Activated naive CD4-positive, alpha-beta T cell treated with anti-CD3 and anti-CD28 coated beads, Interleukin-2, amount 50 U/mL, for 24 hours (primary cell): ENCODE data around the gene PTPRG.

Experiments used
- H3K27ac Mint-ChIP-seq: one replicate; pipeline ENCODE4 v1.8.0; 2021; ENCODE audit warnings: mild to moderate bottlenecking, mixed read lengths
- H3K27me3 Mint-ChIP-seq: one replicate; pipeline ENCODE4 v1.8.0; 2021; ENCODE audit warnings: mixed read lengths
- H3K36me3 Mint-ChIP-seq: one replicate; pipeline ENCODE4 v1.8.0; 2021; ENCODE audit warnings: mixed read lengths
- H3K4me1 Mint-ChIP-seq: one replicate; pipeline ENCODE4 v1.8.0; 2021; ENCODE audit warnings: mixed read lengths
- H3K4me3 Mint-ChIP-seq: one replicate; pipeline ENCODE4 v1.8.0; 2021; ENCODE audit warnings: mild to moderate bottlenecking, mixed read lengths
- H3K9me3 Mint-ChIP-seq: one replicate; pipeline ENCODE4 v1.8.0; 2021; ENCODE audit warnings: mixed read lengths

Gene PTPRG

DNA sequence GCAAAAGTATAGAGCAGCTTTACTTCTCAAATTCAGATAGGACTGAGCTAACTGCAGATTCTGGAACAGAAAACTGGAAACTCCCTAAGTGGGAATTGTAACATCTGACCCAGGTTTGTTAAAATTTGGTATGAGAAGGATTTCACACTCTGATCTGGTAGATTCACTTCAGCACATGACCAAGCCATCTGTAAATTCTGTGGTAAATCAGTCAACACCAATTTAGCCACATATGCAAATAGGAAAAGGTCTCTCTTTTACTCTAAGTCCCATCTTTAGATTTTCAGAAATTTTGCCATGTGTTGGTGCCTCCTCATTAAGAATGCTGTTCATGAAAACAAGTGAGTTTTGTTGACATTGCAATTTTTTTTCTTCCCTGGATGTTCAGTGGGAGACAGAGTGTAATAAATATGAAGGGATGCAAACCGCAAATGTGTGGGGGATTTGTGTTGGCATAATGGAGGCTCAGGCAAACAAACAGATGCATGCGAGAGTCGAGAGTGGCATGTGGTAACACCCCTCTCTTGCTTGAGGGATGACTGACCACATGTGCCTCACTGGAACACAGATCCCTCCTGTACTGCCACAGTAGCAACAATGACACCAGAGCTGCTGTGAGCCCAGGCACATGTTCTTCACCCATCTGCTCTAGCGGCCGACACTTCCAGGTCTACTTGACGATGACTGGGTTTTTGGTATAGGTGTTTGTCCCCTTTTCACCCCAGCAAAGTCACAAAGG lies 665.4 kb downstream of the PTPRG start:
- no peaks in the 10 kb centered on the region for H3K4me1 Mint-ChIP-seq
- no peaks in the 10 kb centered on the region for H3K27me3 Mint-ChIP-seq
- no peaks in the 10 kb centered on the region for H3K36me3 Mint-ChIP-seq
- H3K4me3 Mint-ChIP-seq, result no peak overlapping the region
- no peaks in the 10 kb centered on the region for H3K9me3 Mint-ChIP-seq
- H3K27ac Mint-ChIP-seq, result no peak overlapping the region

DNA sequence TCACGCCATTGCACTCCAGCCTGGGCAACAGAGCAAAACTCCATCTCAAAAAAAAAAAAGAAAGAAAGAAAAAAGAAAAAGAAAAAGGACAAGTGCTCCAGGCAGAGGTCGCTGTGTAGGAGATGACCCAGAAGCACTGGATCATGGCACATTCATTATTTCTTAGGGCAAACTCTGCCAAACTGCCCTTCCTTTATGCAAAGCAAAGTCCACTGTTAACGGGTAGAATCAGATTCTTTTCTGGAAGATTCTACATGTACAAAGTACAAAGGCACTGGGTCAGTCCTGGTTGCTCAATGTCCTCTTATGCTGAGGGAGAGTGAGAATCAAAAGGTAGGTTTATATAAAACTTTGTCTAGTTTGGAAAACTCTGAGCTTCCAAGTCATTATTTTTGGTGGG lies 667.1 kb downstream of the PTPRG start:
- H3K4me1 Mint-ChIP-seq, result no peaks in the 10 kb centered on the region

DNA sequence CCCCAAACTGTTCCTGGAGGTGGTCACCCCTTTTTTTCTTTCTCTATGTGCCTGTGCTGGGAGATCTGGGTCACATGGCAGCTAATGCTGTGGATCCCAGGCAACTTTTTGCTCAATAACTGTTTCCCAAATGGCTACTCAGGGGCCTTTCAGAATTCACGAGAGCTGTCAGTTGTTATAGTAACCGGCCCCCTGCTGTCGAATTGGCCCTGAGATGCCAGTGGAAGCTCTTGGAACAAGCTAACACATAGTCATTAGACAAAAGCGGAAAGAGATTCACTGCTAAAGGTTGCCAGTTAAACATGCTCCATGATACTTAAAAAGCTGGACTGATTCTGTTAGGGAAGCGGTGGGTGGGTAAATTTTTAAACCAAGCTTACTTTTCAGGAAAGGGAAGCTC lies 667.8 kb downstream of the PTPRG start:
- H3K9me3 Mint-ChIP-seq, result no peaks in the 10 kb centered on the region
- no peak overlapping the region for H3K27ac Mint-ChIP-seq
- no peaks in the 10 kb centered on the region for H3K27me3 Mint-ChIP-seq
- no peaks in the 10 kb centered on the region for H3K4me1 Mint-ChIP-seq
- no peak overlapping the region for H3K4me3 Mint-ChIP-seq
- H3K36me3 Mint-ChIP-seq, result no peaks in the 10 kb centered on the region

More for the DNA sequence above, 667.1 kb downstream of the PTPRG start:
- H3K4me3 Mint-ChIP-seq, result no peak overlapping the region
- no peaks in the 10 kb centered on the region for H3K36me3 Mint-ChIP-seq
- H3K27ac Mint-ChIP-seq, result no peak overlapping the region
- no peaks in the 10 kb centered on the region for H3K9me3 Mint-ChIP-seq
- no peaks in the 10 kb centered on the region for H3K27me3 Mint-ChIP-seq

DNA sequence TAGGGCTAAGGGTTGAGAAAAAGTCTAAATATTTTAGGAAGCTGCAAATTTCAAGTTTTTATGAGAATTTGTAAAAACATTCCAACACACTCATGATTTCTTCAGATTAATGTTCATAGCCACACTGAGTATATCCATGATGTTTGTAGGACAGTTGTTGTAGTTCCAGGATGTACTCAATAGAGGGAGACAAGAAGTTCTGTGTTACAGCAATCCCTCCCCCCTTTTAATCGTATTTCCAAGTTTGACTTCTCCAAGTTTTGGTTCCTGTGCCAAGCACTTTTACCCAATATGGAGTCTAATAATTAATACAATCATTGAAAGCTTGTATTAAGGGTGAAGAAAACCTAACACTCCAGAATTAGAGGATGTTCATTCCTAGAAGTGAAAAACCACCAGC lies 668.5 kb downstream of the PTPRG start:
- no peak overlapping the region for H3K4me3 Mint-ChIP-seq

DNA sequence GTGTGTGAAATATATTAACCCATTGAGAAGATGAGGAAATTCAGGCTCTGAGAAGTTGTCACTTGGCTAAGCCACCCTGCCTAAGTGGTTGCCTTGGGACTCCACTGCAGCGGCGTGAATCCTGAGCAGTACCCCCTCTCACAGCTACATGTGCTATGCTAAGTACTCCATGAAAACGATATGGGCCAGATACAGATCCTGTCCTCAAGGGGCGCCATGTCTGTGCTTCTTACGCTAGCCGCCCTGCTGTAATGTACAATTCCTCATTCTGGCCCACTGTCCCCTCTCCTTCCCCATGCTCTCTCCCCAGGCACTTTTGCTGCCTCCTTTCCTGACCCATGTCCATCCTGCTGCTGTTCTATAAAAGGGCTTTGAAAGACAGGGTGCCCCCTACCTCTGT lies 671.7 kb downstream of the PTPRG start:
- H3K4me3 Mint-ChIP-seq, result no peak overlapping the region
- H3K9me3 Mint-ChIP-seq, result no peaks in the 10 kb centered on the region
- H3K27ac Mint-ChIP-seq, result no peak overlapping the region
- no peaks in the 10 kb centered on the region for H3K4me1 Mint-ChIP-seq
- no peaks in the 10 kb centered on the region for H3K36me3 Mint-ChIP-seq
- H3K27me3 Mint-ChIP-seq, result no peaks in the 10 kb centered on the region

More for the DNA sequence above, 668.5 kb downstream of the PTPRG start:
- no peak overlapping the region for H3K27ac Mint-ChIP-seq
- H3K4me1 Mint-ChIP-seq, result no peaks in the 10 kb centered on the region
- H3K9me3 Mint-ChIP-seq, result no peaks in the 10 kb centered on the region
- H3K36me3 Mint-ChIP-seq, result no peaks in the 10 kb centered on the region
- no peaks in the 10 kb centered on the region for H3K27me3 Mint-ChIP-seq

DNA sequence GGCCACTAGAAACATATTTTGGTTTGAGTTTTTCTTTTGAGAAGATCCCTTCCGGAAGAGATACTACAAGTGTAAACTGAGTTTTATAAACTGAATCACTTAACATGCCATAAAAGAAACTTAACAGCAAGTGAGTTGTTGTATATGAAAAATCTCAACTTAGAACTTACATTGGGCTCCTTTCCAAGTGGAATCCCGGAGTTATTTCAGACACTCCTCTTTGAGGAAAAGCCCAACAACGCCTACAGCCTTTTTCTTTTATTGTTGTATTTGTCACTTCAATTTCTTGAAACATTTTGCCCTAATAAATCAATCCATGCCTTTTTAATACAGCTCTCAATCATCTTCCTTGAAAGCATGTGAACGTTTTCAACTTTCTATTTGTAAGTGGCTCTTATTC lies 674.6 kb downstream of the PTPRG start:
- H3K4me3 Mint-ChIP-seq, result no peak overlapping the region
- H3K9me3 Mint-ChIP-seq, result no peaks in the 10 kb centered on the region
- H3K36me3 Mint-ChIP-seq, result no peaks in the 10 kb centered on the region
- no peak overlapping the region for H3K27ac Mint-ChIP-seq
- no peaks in the 10 kb centered on the region for H3K4me1 Mint-ChIP-seq
- peaks cover 3% of the 10 kb centered on the region for H3K27me3 Mint-ChIP-seq

DNA sequence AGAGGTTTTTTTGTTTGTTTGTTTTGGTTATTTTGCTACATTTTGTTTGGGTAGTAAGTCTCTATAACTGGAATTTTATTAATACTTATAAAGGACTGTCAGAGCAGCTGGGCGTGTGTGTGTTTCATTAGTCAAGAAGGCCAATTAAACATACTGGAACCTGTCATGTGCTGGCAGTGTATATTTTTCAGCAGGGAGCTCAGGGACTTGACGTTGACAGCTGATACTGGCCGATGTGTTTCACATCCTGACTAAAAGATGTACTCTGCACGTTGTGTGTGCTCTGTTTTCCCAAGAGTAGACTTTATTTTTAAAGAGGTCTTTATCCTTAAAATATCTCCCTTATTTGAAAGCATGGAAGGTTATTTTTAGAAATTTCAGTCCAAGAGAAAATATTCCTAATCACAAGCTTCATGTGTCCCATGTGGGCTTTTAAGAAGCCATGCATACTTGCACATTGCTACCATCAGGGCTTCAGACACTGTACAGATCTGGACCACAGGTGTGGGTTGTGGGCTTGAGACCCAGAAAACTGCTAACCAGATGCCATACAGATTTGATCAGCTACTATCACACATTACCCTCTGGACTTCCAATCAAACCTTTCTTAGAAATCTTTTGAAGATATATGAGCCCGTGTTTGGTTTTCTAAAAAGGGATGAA lies 676.0 kb downstream of the PTPRG start:
- H3K9me3 Mint-ChIP-seq, result no peaks in the 10 kb centered on the region
- H3K4me1 Mint-ChIP-seq, result no peaks in the 10 kb centered on the region
- no peaks in the 10 kb centered on the region for H3K36me3 Mint-ChIP-seq
- peaks cover 4% of the 10 kb centered on the region for H3K27me3 Mint-ChIP-seq
- H3K4me3 Mint-ChIP-seq, result no peak overlapping the region
- H3K27ac Mint-ChIP-seq, result no peak overlapping the region

DNA sequence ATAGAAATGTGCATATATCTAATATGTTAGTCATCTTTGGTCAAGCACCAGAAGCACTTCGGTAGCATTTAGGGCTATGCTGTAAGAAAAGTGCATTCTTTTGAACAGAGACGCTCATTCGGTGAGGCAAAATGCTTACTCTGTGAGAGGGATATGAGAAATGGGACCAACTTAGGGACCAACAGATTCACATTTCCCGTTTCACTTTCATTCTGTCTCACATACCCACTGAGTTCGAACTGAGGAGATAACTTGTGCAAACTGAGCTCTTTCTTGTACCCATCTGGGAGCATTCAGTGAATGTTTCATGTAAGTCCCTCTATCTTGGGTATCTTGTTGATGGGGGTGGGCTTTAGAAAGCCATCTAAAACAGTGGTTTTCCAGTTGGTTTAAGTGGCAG lies 676.6 kb downstream of the PTPRG start:
- Mint-ChIP-seq H3K27me3 (peaks cover 4% of the 10 kb centered on the region), H3K9me3 (no peaks in the 10 kb centered on the region), H3K36me3 (no peaks in the 10 kb centered on the region), H3K4me1 (no peaks in the 10 kb centered on the region), H3K4me3 (no peak overlapping the region), H3K27ac (no peak overlapping the region)

DNA sequence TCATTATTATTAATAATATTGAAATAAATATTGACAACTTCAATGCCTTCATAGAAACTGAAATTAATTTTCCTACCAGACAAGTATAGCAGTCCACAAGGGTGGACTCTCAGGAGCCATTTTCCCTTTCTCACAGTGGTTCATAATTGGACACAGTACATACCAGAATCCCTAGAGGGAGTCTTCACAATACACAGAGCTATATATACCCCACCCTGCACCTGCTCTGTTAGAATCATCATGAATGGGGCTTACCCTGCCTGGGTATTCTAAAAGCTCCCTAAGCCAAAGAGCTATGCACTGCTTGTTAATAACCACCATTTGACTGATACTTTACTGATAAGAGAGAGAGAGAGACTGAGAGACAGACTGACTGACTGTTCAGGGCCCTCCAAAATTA lies 677.1 kb downstream of the PTPRG start:
- Mint-ChIP-seq H3K36me3 (no peaks in the 10 kb centered on the region), H3K27ac (no peak overlapping the region), H3K27me3 (peaks cover 4% of the 10 kb centered on the region), H3K4me3 (no peak overlapping the region), H3K9me3 (no peaks in the 10 kb centered on the region), H3K4me1 (no peaks in the 10 kb centered on the region)

DNA sequence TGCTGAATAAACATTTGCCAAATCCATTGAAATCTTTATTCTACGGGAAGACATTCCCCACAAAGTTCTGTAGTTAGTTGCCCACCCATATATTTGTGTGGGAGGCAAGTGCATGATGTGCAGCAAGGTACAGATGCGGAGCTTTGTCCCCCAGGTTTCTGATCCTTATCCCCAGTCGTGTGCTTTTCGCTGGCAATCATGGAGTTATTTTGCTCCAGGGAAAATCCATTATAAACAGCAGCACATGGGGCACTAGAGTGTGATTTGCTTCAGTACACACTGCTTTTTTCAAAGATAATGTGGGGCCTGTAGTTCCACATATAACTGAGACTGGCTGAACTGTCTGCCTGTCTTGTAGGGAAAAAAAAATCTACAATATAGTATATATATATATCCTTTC lies 679.9 kb downstream of the PTPRG start:
- Mint-ChIP-seq H3K27ac (no peak overlapping the region), H3K36me3 (no peaks in the 10 kb centered on the region), H3K4me1 (no peaks in the 10 kb centered on the region), H3K9me3 (no peaks in the 10 kb centered on the region), H3K27me3 (peaks cover 4% of the 10 kb centered on the region), H3K4me3 (no peak overlapping the region)

DNA sequence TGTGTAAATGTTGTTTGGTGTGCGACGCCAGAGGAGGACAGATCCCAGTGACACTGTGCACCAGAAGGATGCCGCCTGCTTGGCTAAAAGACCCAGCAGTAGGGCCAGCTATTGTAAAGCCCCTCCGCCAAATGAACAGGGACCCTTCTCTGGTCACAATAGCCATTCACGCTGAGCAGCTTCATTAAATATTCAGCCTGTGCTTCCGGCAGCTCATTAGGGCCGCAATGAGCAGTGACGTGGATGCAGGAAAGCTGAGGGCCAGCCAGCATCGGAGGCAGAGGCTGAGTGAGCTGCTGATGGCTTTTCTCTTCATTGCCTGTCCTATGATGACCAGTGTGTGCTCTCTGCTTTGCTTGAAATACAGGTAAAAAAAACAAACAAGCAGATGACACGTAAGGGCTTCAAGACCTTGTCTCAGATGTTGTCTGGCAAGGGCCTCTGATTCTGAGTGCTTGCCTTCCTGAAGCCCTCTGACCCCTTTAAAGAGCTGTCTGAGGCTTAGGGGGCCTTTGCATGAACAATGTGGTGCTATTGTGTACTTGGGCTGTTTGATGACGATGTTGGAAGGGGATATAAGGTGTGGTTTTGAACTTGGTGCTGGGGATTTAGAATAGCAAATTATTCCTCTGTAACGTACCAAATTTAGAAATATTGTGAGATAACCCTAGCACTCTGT lies 681.6 kb downstream of the PTPRG start:
- Mint-ChIP-seq H3K9me3 (no peaks in the 10 kb centered on the region), H3K36me3 (no peaks in the 10 kb centered on the region)

DNA sequence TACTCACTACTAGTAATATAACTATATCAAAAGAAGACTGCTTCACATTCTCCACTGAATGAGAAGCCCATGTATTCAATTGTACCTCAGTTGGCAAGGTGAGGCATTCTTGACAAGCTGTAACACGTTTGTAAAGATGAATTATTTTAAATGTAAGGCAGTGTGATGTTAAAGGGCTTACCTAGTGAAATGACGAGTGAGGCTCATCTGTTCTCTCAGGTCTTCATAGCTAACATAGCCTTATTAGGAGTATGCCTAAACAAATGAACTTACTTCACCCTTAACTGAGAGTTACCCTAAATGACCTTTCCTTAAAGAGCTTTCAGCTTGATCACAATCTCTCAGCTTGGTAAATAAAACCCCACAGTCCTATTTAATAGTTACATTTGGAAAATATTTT lies 684.7 kb downstream of the PTPRG start:
- H3K36me3 Mint-ChIP-seq, result no peaks in the 10 kb centered on the region
- H3K27me3 Mint-ChIP-seq, result peaks cover 10% of the 10 kb centered on the region
- H3K4me3 Mint-ChIP-seq, result no peak overlapping the region
- no peak overlapping the region for H3K27ac Mint-ChIP-seq
- H3K9me3 Mint-ChIP-seq, result no peaks in the 10 kb centered on the region
- no peaks in the 10 kb centered on the region for H3K4me1 Mint-ChIP-seq

More for the DNA sequence above, 681.6 kb downstream of the PTPRG start:
- Mint-ChIP-seq H3K27me3 (peaks cover 8% of the 10 kb centered on the region), H3K27ac (no peak overlapping the region), H3K4me3 (no peak overlapping the region), H3K4me1 (no peaks in the 10 kb centered on the region)

DNA sequence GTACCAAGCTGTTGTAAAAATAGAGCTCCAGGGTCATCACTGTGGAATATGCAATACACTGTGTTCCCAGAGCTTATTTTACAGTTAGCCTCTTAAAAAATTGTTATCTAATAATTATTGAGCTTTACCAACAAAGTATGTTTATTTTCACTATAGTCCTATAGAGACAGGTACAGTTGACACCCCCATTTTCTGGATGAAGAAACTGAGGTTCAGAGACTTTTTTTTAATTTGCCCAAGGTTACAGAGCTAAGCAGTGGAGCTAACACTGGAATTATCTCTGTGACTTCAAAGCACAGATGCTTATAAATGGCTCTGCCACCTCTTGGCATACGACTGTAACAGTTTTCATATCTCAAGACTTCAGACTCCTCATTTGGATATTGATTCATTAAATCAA lies 685.6 kb downstream of the PTPRG start:
- no peak overlapping the region for H3K27ac Mint-ChIP-seq
- H3K4me3 Mint-ChIP-seq, result no peak overlapping the region
- no peaks in the 10 kb centered on the region for H3K9me3 Mint-ChIP-seq
- no peaks in the 10 kb centered on the region for H3K36me3 Mint-ChIP-seq
- H3K27me3 Mint-ChIP-seq, result peaks cover 10% of the 10 kb centered on the region
- no peaks in the 10 kb centered on the region for H3K4me1 Mint-ChIP-seq

DNA sequence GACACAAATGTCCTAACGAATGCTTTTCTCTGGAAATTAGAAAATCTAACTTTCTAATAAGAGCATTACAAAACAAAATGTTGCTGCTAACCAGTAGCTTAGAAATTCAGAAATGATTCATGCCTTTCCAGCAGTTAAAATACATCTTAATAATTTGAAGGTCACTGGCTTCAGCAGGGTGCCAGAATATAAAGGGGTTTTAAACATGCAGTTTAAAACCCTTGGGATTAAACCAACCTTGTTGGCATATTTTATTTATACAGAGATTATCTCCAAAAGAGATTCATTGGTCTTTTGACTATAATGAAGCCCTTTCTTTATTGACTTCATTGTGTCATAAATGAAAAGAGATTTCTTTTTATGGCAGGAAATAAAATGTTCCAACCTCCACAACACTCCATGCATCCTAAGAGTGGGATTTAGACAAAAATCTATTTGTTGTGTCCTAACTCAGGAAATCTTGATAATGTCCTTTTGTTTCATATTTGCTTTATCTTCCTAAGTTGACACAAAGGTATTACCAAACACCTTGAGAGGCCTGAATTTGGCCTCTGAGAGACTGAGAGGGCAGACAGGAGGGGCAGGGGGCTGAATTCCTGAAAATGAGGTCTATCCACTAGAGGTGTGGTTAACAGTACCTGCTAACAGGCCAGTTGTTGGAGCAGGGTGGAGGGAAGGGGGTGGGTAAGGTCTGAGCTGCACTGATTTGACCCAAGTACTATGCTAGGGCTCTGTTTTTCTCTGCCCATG lies 687.5 kb downstream of the PTPRG start:
- no peaks in the 10 kb centered on the region for H3K9me3 Mint-ChIP-seq
- H3K4me3 Mint-ChIP-seq, result no peak overlapping the region
- H3K36me3 Mint-ChIP-seq, result no peaks in the 10 kb centered on the region
- no peak overlapping the region for H3K27ac Mint-ChIP-seq
- no peaks in the 10 kb centered on the region for H3K4me1 Mint-ChIP-seq
- H3K27me3 Mint-ChIP-seq, result peaks cover 14% of the 10 kb centered on the region

DNA sequence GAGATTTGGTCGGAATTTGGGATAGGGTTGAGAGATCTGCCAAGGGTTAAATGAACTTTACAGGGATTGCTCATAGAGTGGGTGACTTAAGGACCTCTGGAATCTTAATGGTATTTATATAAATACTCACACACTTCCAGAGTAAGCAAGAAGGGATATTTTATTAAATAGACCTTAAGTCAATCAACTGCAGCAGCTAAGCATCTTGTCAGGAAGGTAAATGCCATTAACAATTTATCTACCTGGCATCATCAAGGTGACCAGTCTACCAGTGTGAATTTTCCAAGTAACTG lies 688.1 kb downstream of the PTPRG start:
- no peak overlapping the region for H3K4me3 Mint-ChIP-seq
- peaks cover 14% of the 10 kb centered on the region for H3K27me3 Mint-ChIP-seq
- no peaks in the 10 kb centered on the region for H3K36me3 Mint-ChIP-seq
- H3K4me1 Mint-ChIP-seq, result no peaks in the 10 kb centered on the region
- no peaks in the 10 kb centered on the region for H3K9me3 Mint-ChIP-seq
- no peak overlapping the region for H3K27ac Mint-ChIP-seq
